ENCODE results near the gene ECT2. TPM values are rescaled to one million over a fixed set of nuclear protein-coding genes. Genes with fewer than 3 reads are reported as not detected.

ECT2 gene
- total and polyA plus RNA-seq, 2 of the 8 experiments (the other 6 are each of a cell fraction or from before 2014, with no cell fraction given), result 19.5 to 88.7 TPM

DNA sequence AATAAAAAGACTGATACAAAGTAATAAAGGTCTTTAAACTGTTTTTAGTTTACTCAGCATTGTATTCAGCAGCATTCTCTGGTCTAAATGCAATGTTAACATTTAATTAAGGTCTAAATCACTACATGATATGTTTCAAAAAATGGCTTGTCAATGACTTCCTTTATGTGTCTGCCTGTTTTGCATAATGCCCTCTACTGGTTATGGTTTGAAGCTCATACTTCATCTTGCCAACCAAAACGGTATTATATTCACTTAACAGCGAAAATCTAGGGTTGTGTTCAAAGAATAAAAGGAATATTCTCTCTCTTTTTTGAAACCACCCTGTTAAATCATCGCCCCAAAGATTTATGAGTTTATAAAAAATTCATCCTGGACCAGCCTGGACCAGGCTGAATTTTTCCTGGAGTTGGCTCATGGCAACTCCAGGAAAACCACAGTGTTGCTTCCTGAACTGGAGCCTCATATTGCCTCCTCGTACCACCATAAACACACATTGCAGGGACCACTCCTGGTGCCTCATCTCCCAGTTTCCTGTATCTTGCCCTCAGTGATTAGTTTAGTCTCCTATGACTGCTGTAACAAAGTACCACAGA is 32.9 kb upstream of the ECT2 start:
- no peak overlapping the region for H2BK120ac ChIP-seq (replicated peaks; ENCODE audit: low read depth, low read length)
- no peak overlapping the region for H4K91ac ChIP-seq (replicated peaks; ENCODE audit: insufficient read length, low read length)
- FAIRE-seq (no peak), DNase-seq (ENCODE audit: low read depth in 1 of 2, low spot score in 2 of 2) (no peak)
- H4K8ac ChIP-seq (ENCODE audit: extremely low read depth, insufficient read depth, low read length), result no peak overlapping the region
- H3K79me2 ChIP-seq (ENCODE audit: control insufficient read depth in 1 of 2, insufficient read depth in 2 of 2, low read length in 2 of 2), result no peaks in the 10 kb centered on the region
- H3K14ac ChIP-seq (ENCODE audit: insufficient read length), result no peak overlapping the region
- no peak overlapping the region for H2BK20ac ChIP-seq (ENCODE audit: low read length)
- H3K4me2 ChIP-seq (ENCODE audit: insufficient read depth in 1 of 2, low read depth in 2 of 2, low read length in 2 of 2), result no peak overlapping the region
- CTCF ChIA-PET (ENCODE audit: partially characterized antibody), result no interaction called here
- no peaks in the 10 kb centered on the region for H4K20me1 ChIP-seq (replicated peaks in 1 of 2; ENCODE audit: control insufficient read depth in 1 of 2, insufficient read depth in 2 of 2, low read length in 2 of 2)
- no peak overlapping the region for H3K23ac ChIP-seq (ENCODE audit: insufficient read length)
- no peak overlapping the region for H2BK15ac ChIP-seq (ENCODE audit: low read length)
- H3K27ac ChIP-seq (ENCODE audit: low read depth, low read length), result no peak overlapping the region
- H3K4me3 ChIP-seq (ENCODE audit: extremely low read depth in 1 of 4, insufficient read depth in 2 of 4, low read depth in 3 of 4, low read length in 4 of 4), result no peak overlapping the region
- no peak overlapping the region for H3K18ac ChIP-seq (ENCODE audit: extremely low read depth, low read length)
- no peak for TF ChIP-seq CHD1 (IDR thresholded peaks at IDR 0.05; ENCODE audit: low read depth, low read length)
- TF ChIP-seq EGR1 (IDR thresholded peaks at IDR 0.05; ENCODE audit: borderline replicate concordance, low read depth, low read length), result no peak
- no peak for TF ChIP-seq RXRA (IDR thresholded peaks at IDR 0.05; ENCODE audit: insufficient read depth, low read depth, low read length)
- TF ChIP-seq CREB1 (IDR thresholded peaks at IDR 0.05), result no peak
- no peak for TF ChIP-seq GTF2F1 (IDR thresholded peaks at IDR 0.05; ENCODE audit: borderline replicate concordance, low read depth, low read length)
- TF ChIP-seq, protein P1, sequence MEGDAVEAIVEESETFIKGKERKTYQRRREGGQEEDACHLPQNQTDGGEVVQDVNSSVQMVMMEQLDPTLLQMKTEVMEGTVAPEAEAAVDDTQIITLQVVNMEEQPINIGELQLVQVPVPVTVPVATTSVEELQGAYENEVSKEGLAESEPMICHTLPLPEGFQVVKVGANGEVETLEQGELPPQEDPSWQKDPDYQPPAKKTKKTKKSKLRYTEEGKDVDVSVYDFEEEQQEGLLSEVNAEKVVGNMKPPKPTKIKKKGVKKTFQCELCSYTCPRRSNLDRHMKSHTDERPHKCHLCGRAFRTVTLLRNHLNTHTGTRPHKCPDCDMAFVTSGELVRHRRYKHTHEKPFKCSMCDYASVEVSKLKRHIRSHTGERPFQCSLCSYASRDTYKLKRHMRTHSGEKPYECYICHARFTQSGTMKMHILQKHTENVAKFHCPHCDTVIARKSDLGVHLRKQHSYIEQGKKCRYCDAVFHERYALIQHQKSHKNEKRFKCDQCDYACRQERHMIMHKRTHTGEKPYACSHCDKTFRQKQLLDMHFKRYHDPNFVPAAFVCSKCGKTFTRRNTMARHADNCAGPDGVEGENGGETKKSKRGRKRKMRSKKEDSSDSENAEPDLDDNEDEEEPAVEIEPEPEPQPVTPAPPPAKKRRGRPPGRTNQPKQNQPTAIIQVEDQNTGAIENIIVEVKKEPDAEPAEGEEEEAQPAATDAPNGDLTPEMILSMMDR (IDR thresholded peaks at IDR 0.05; ENCODE audit: control extremely low read depth in 1 of 3, insufficient read depth in 1 of 3, low read depth in 1 of 3, low read length in 3 of 3), result peak in 1 of 3 experiments; percentile 7; a peak in 1 of 4 replicates
- TF ChIP-seq CEBPB (IDR thresholded peaks at IDR 0.05; ENCODE audit: low read depth, low read length), result no peak
- TF ChIP-seq, protein P2, sequence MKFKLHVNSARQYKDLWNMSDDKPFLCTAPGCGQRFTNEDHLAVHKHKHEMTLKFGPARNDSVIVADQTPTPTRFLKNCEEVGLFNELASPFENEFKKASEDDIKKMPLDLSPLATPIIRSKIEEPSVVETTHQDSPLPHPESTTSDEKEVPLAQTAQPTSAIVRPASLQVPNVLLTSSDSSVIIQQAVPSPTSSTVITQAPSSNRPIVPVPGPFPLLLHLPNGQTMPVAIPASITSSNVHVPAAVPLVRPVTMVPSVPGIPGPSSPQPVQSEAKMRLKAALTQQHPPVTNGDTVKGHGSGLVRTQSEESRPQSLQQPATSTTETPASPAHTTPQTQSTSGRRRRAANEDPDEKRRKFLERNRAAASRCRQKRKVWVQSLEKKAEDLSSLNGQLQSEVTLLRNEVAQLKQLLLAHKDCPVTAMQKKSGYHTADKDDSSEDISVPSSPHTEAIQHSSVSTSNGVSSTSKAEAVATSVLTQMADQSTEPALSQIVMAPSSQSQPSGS (IDR thresholded peaks at IDR 0.05; ENCODE audit: low read length), result no peak
- no peak for TF ChIP-seq SUZ12 (IDR thresholded peaks at IDR 0.05; ENCODE audit: low read length)
- no peak overlapping the region for H2BK5ac ChIP-seq (ENCODE audit: low read depth, low read length)
- H3K27me3 ChIP-seq (replicated peaks in 1 of 4; ENCODE audit: control insufficient read depth in 3 of 4, extremely low read depth in 1 of 4, insufficient read depth in 3 of 4, low read length in 3 of 4), result no peaks in the 10 kb centered on the region
- H2AK5ac ChIP-seq (ENCODE audit: low read depth, low read length), result no peak overlapping the region
- H3K56ac ChIP-seq (replicated peaks; ENCODE audit: insufficient read length, low read depth, low read length), result no peak overlapping the region
- no peak overlapping the region for H2BK12ac ChIP-seq (ENCODE audit: low read depth, low read length)
- no peak overlapping the region for H4K5ac ChIP-seq (ENCODE audit: insufficient read length, low read depth, low read length)
- no peak overlapping the region for H3K4ac ChIP-seq (replicated peaks; ENCODE audit: insufficient read length, low read depth, low read length)
- H3K36me3 ChIP-seq (ENCODE audit: control insufficient read depth in 2 of 4, insufficient read depth in 4 of 4, low read length in 3 of 4), result peaks cover 0 to 4% (median 0%) of the 10 kb centered on the region in 4 experiments; a peak in 1 of 8 replicates
- 88% methylated on average over 4 of the region's 4 CpGs; no CpG with 5 or more reads in 1 of the 2 experiments for WGBS, 2 experiments (ENCODE audit: extremely low coverage in 1 of 2, insufficient coverage in 1 of 2, insufficient read length in 1 of 2, insufficient replicate concordance in 2 of 2, low coverage in 1 of 2, low lambda C conversion rate in 2 of 2, missing lambda C conversion rate in 1 of 2)
- POLR2A ChIA-PET (ENCODE audit: partially characterized antibody), result no interaction called here
- H3K4me1 ChIP-seq (replicated peaks in 1 of 4; ENCODE audit: control insufficient read depth in 3 of 4, insufficient read depth in 4 of 4, low read length in 3 of 4), result no peaks in the 10 kb centered on the region
- H3K23me2 ChIP-seq (ENCODE audit: low read depth, low read length), result peaks cover 2% of the 10 kb centered on the region; the same call in 1 of the 2 replicates
- no peak overlapping the region for H2AFZ ChIP-seq (ENCODE audit: low read length)
- peaks cover 13 to 16% of the 10 kb centered on the region in 2 experiments for H3K9me3 ChIP-seq (ENCODE audit: insufficient read depth in 2 of 2, low read depth in 1 of 2, low read length in 1 of 2)
- H3K9ac ChIP-seq (replicated peaks in 1 of 4; ENCODE audit: extremely low read depth in 1 of 4, low read depth in 3 of 4, low read length in 3 of 4), result no peak overlapping the region
- H3K79me1 ChIP-seq (ENCODE audit: low read depth, low read length), result no peaks in the 10 kb centered on the region
